Lung (tissue), 12 donors: ENCODE results near the gene CAMK4. TPM values are rescaled to one million over a fixed set of nuclear protein-coding genes. Genes with fewer than 3 reads are reported as not detected.

Source experiments
- ATAC-seq: fragments of 200-7000 bp; cut with Tn5 transposase; one replicate; pipeline ENCODE4 v1.9.1; 2020; ENCODE audit warnings: moderate number of reproducible peaks; ENCODE audit not compliant: insufficient read depth, low FRiP score
- DNase-seq, 3 donors: peaks; one replicate each; pipeline ENCODE4 v3.0.0-alpha.2; 2013 to 2017
- H3K27ac ChIP-seq, 2 donors: one replicate each; pipeline ENCODE4 v1.5.1; 2013; ENCODE audit warnings: mild to moderate bottlenecking in 2 of 2, moderate library complexity in 2 of 2, control low read depth in 1 of 2, inconsistent platforms in 1 of 2, low read depth in 1 of 2, low read length in 1 of 2
- H3K27me3 ChIP-seq, 3 donors: one replicate each; pipeline ENCODE4 v1.5.1; 2013; ENCODE audit warnings: low read length in 2 of 3; ENCODE audit not compliant: control insufficient read depth in 3 of 3, insufficient read depth in 3 of 3
- H3K36me3 ChIP-seq, 4 donors: one replicate each; pipeline ENCODE4 v1.5.1; 2013; ENCODE audit warnings: low read length in 4 of 4, mild to moderate bottlenecking in 1 of 4, moderate library complexity in 1 of 4; ENCODE audit not compliant: control insufficient read depth in 4 of 4, insufficient read depth in 4 of 4
- H3K4me1 ChIP-seq, 5 donors: one replicate each; pipeline ENCODE4 v1.5.1; 2013; ENCODE audit warnings: low read length in 5 of 5, mild to moderate bottlenecking in 2 of 5, moderate library complexity in 1 of 5; ENCODE audit not compliant: control insufficient read depth in 5 of 5, insufficient read depth in 5 of 5
- H3K4me3 ChIP-seq: one replicate; pipeline ENCODE4 v1.5.1; 2013; ENCODE audit warnings: mild to moderate bottlenecking, control low read depth, moderate library complexity
- H3K9ac ChIP-seq, 2 donors: one replicate each; pipeline ENCODE4 v1.5.1; 2013; ENCODE audit warnings: low read length in 2 of 2, control low read depth in 1 of 2; ENCODE audit not compliant: insufficient read depth in 1 of 2
- H3K9me3 ChIP-seq, 4 donors: one replicate each; pipeline ENCODE4 v1.5.1; 2013; ENCODE audit warnings: low read length in 3 of 4, mild to moderate bottlenecking in 1 of 4, moderate library complexity in 1 of 4; ENCODE audit not compliant: control insufficient read depth in 4 of 4, insufficient read depth in 3 of 4
- CTCF ChIP-seq: IDR thresholded peaks from 2 replicates; pipeline ENCODE4 v1.5.1; 2012; ENCODE audit warnings: mild to moderate bottlenecking; ENCODE audit errors: control extremely low read depth, extremely low read depth
- WGBS, 2 donors: extraction: QIAGEN DNeasy Blood & Tissue Kit; methylation state at CpG; one replicate each; pipeline ENCODE4 v1.1.7; 2013; 5-methylcytosine and 5-hydroxymethylcytosine counted together
- polyA plus RNA-seq, 2 donors: library from polyadenylated mRNA; stranded (reverse); fragments of 200-250 nt; gene quantifications; one replicate each; pipeline ENCODE4 v1.2.1, GENCODE V29; 2013
- total RNA-seq, 2 donors: library from RNA; depleted of rRNA in 1 of 2; stranded (reverse); fragments of >200 nt in 1 of 2; gene quantifications; one replicate each; pipeline ENCODE4 v1.2.1, GENCODE V29; 2014 to 2021
- donor health status: control.
- donor health status: control.
- donor health status: Bipolar disorder and iron deficiency.
- donor health status: healthy.
- donor health status: DM: yes; HTN: yes; CAD: no.

The CAMK4 gene
- total and polyA plus RNA-seq, 4 donors = 0.18 to 27.7 (median 0.73) TPM

GRCh38 chr5:111537141-111538024, 313.2 kb downstream of the CAMK4 start:
- ATAC-seq (no peak), DNase-seq (peak in 2 of 3 donors; percentile 93 to 94)
- no peak overlapping the region for H3K4me3 ChIP-seq
- no peaks in the 10 kb centered on the region for H3K36me3 ChIP-seq
- no peak overlapping the region for H3K9ac ChIP-seq
- no peak for TF ChIP-seq CTCF
- no peak overlapping the region for H3K27ac ChIP-seq
- peaks cover under 1 to 37% (median 5%) of the 10 kb centered on the region in 5 donors for H3K4me1 ChIP-seq
- H3K27me3 ChIP-seq = no peaks in the 10 kb centered on the region
- H3K9me3 ChIP-seq = peaks cover 0 to 4% (median 2%) of the 10 kb centered on the region in 4 donors
- 54 to 81% methylated on average over 1 of the region's 1 CpG for WGBS, 2 donors

Other genes with a start within 250 kb of the CAMK4 start
- 1 to 10 TPM in 1 of 2 donors, under 1 TPM in 1; 0.60 to 2.0 TPM for gene TSLP, start 152.7 kb upstream of the CAMK4 start, total RNA-seq
- gene TSLP, start 152.7 kb upstream of the CAMK4 start, polyA plus RNA-seq = 1 to 10 TPM; 1.1 TPM
- 10 to 100 TPM; 22.4 to 34.3 TPM for gene WDR36, start 132.0 kb upstream of the CAMK4 start, total RNA-seq
- 1 to 10 TPM; 7.8 to 8.5 TPM for gene WDR36, start 132.0 kb upstream of the CAMK4 start, polyA plus RNA-seq